Measurements from ENCODE around the gene SYNGR1.
A peak's percentile ranks its signal among the peaks of the same experiment; 100 is the strongest.
"Not testable (repeated sequence)": the region's sequence is repeated elsewhere in the genome, so short reads cannot be mapped to it uniquely, and the experiment has no call there.

The SYNGR1 gene

DNA sequence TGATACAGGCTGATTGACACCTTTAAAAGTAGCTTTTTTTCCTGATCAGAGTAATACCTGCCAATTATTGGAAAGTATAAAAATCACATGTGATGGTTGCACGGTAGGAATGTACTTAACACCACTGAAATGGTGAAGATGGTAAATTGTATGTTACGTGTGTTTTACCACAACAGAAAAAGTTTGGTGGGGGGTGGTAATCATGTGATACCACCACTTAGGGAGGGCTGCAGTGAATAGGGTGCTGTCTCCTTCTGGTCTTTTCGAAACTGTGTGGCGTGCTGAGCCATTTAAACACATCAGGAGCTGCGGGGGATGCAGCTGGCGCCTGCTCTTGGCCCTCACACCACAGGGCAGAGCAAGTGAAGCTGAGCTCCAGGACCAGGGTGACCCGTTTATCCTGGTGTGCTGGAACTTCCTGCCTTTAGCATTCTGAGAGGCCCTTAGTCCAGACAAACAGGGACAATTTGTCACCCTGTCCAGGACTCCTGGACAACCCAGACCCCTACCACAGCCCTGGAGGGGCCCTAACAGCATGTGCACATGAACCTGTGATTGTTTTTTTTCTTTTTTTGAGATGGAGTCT, 2.6 kb downstream of the SYNGR1 start:
- DNase-seq (ENCODE audit: low read depth): no peak
- no peak overlapping the region for H3K4me3 ChIP-seq (ENCODE audit: control insufficient read depth, low read depth, low read length)
- TF ChIP-seq, protein P1, sequence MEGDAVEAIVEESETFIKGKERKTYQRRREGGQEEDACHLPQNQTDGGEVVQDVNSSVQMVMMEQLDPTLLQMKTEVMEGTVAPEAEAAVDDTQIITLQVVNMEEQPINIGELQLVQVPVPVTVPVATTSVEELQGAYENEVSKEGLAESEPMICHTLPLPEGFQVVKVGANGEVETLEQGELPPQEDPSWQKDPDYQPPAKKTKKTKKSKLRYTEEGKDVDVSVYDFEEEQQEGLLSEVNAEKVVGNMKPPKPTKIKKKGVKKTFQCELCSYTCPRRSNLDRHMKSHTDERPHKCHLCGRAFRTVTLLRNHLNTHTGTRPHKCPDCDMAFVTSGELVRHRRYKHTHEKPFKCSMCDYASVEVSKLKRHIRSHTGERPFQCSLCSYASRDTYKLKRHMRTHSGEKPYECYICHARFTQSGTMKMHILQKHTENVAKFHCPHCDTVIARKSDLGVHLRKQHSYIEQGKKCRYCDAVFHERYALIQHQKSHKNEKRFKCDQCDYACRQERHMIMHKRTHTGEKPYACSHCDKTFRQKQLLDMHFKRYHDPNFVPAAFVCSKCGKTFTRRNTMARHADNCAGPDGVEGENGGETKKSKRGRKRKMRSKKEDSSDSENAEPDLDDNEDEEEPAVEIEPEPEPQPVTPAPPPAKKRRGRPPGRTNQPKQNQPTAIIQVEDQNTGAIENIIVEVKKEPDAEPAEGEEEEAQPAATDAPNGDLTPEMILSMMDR (conservative IDR thresholded peaks at IDR 0.05; ENCODE audit: control insufficient read depth, insufficient read depth, low read depth, low read length): no peak

DNA sequence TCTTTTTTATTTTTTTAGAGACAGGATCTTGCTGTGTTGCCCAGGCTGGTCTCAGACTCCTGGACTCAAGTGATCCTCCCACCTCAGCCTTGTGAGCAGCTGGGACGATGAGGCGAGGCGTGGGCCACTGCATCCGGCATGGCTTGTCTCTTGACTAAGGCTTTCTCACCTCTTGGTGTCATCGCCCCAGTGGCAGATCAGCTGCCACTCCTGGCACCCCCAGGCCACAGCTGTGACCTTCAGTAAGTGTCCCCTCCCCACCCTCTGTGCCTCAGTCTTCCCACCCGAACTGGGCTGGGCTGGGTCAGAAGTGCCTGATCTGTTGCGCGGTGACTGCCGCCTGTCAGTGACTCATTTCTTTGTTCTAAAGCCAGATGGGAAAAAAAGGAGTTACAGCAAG, 3.6 kb downstream of the SYNGR1 start:
- peak; percentile 14 for DNase-seq (ENCODE audit: low read depth)
- H3K4me3 ChIP-seq (ENCODE audit: control insufficient read depth, low read depth, low read length): no peak overlapping the region
- TF ChIP-seq, protein P1 (conservative IDR thresholded peaks at IDR 0.05; ENCODE audit: control insufficient read depth, insufficient read depth, low read depth, low read length): no peak

DNA sequence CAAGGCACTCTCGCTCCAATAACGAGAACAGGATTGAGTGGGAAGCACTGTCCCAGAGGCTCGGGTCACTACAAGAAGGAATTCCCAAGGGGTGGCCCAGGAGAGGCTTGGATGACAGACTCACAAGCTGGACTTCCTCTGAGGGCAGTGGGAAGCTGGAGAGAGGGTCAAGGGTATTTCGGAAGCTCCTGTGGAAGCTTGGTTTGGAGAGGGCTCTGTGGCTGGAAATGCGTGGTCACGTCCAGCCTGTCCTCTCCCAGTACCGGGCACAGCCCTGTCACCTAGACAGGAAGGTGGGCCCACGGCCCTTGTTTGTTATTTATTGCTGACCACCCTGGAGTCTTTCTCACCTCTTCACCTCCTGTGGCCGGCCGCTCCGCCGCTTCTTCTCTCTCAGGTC, 5.3 kb downstream of the SYNGR1 start:
- no peak overlapping the region for H3K4me3 ChIP-seq (ENCODE audit: control insufficient read depth, low read depth, low read length)
- DNase-seq (ENCODE audit: low read depth): no peak
- TF ChIP-seq, protein P1 (conservative IDR thresholded peaks at IDR 0.05; ENCODE audit: control insufficient read depth, insufficient read depth, low read depth, low read length): no peak

DNA sequence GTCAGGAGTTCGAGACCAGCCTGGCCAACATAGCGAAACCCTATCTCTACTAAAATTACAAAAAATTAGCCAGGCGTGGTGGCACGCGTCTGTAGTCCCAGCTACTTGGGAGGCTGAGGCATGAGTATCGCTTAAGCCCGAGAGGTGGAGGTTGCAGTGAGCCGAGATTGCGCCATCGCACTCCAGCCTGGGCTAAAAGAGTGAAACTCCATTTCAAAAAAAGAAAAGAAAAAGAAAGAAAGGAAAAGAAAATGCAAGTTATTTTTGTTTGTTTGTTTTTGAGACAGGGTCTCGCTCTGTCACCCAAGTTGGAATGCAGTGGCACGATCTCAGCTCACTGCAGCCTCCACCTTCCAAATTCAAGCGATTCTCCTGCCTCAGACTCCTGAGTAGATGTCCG, 6.0 kb downstream of the SYNGR1 start:
- DNase-seq (ENCODE audit: low read depth); H3K4me3 ChIP-seq (ENCODE audit: control insufficient read depth, low read depth, low read length): not testable (repeated sequence)

DNA sequence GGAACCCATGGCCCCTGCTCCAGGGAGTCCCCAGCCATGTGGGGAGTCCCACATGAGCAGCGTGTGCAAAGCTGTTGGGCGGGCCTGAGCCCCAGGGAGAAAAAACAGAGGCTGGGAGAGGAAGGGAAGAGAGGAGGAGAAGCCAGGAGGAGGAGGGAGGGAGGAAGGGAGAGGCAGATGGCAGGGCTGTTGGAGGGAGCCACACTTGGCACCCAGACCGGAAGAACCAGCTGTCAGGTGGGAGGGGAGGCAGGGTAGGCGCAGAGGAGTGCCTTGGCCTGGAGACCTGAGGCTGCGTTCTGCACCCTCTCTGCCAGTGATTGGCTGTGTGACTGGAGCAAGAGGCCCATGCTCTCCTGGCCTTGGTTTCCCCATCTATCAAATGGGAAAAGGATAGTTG, 6.7 kb downstream of the SYNGR1 start:
- TF ChIP-seq, protein P1 (conservative IDR thresholded peaks at IDR 0.05; ENCODE audit: control insufficient read depth, insufficient read depth, low read depth, low read length): no peak
- H3K4me3 ChIP-seq (ENCODE audit: control insufficient read depth, low read depth, low read length): no peak overlapping the region
- no peak for DNase-seq (ENCODE audit: low read depth)

DNA sequence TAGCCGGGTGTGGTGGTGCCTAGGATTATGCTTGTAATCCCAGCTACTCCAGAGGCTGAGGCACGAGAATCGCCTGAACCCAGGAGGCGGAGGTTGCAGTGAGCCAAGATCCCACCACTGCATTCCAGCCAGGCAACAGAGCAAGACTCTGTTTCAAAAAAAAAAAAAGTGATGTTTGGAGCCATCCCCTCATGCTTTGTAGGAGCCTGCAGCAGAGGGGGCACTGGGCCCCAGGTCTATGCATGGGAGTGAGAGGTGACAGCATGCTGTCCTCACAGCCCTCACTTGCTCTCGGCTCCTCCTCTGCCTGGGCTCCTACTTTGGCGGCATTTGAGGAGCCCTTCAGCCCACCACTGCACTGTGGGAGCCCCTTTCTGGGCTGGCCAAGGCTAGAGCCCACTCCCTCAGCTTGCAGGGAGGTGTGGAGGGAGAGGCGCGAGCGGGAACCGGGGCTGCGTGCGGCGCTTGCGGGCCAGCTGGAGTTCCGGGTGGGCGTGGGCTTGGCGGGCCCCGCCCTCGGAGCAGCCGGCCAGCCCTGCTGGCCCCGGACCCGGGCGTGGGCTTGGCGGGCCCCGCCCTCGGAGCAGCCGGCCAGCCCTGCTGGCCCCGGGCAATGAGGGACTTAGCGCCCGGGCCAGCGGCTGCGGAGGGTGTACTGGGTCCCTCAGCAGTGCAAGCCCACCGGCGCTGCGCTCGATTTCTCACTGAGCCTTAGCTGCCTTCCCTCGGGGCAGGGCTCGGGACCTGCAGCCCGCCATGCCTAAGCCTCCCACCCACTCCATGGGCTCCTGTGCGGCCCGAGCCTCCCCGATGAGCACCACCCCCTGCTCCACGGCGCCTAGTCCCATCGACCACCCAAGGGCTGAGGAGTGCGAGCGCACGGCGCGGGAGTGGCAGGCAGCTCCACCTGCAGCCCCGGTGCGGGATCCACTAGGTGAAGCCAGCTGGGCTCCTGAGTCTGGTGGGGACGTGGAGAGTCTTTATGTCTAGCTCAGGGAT, 7.6 kb downstream of the SYNGR1 start:
- not testable (repeated sequence) for H3K4me3 ChIP-seq (ENCODE audit: control insufficient read depth, low read depth, low read length); DNase-seq (ENCODE audit: low read depth)

DNA sequence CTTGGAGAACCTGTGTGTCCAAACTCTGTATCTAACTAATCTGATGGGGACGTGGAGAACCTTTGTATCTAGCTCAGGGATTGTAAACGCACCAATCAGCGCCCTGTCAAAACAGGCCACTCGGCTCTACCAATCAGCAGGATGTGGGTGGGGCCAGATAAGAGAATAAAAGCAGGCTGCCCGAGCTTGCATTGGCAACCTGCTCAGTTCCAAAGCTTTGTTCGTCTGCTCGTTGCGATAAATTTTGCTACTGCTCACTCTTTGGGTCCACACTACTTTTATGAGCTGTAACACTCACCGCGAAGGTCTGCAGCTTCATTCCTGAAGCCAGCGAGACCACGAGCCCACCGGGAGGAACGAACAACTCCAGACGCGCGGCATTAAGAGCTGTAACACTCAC, 8.4 kb downstream of the SYNGR1 start:
- not testable (repeated sequence) for DNase-seq (ENCODE audit: low read depth); H3K4me3 ChIP-seq (ENCODE audit: control insufficient read depth, low read depth, low read length)

DNA sequence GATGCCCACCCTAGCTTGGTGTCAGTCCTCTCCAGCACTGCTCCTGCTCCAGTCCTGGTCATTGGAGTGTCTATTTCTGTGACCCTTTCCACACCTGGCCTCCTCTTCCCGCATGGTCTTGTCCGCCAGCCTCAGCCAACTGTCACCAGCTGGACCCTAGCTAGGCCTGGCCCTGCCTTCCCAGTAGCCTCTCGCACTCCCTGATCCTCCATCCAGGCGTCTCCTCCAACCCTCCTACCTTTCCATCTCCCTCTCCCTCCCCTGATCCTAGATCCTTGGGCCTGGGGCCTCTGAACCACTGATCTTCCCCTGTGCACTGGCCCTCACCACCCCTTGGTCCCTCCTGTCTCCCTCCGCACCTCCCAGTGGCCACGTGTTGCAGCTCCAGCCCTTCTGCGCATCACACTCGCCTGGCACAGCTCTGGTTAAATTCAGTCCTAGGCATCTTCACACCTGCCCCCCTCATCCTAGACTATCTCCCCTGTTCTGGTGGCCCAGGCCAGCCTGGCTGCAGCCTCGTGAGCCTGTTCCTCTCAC, 9.9 kb downstream of the SYNGR1 start:
- DNase-seq (ENCODE audit: low read depth): no peak
- no peak overlapping the region for H3K4me3 ChIP-seq (ENCODE audit: control insufficient read depth, low read depth, low read length)
- TF ChIP-seq, protein P1 (conservative IDR thresholded peaks at IDR 0.05; ENCODE audit: control insufficient read depth, insufficient read depth, low read depth, low read length): no peak
